Gastrocnemius medialis (tissue), 4 donors: Measurements from ENCODE around the gene SMIM38. TPM values are rescaled to one million over a fixed set of nuclear protein-coding genes. Genes with fewer than 3 reads are reported as not detected.

Experiments
- ATAC-seq, 2 donors: fragments of 150-250 bp; one replicate each; pipeline ENCODE4 v1.9.1; 2016
- DNase-seq, 2 donors: peaks; one replicate each; pipeline ENCODE4 v3.0.0-alpha.2; 2019
- H3K27ac ChIP-seq, 4 donors: fragments of 200-600 bp; sonication (generic); 1 replicate in 1 of 4; 2 replicates in 3 of 4; pipeline ENCODE4 v1.5.1; 2016 to 2018; ENCODE audit warnings: mild to moderate bottlenecking in 2 of 4, moderate library complexity in 1 of 4
- H3K27me3 ChIP-seq, 3 donors: fragments of 200-600 bp; sonication (generic) in 2 of 3; 1 replicate in 1 of 3; 2 replicates in 2 of 3; pipeline versions ENCODE4 v1.5.1 to v1.6.0; 2016 to 2019; ENCODE audit warnings: mild to moderate bottlenecking in 1 of 3, moderate library complexity in 1 of 3
- H3K36me3 ChIP-seq, 2 donors: fragments of 200-600 bp; sonication (generic) in 1 of 2; one replicate each; pipeline ENCODE4 v1.5.1; 2017 to 2018
- H3K4me1 ChIP-seq, 2 donors: fragments of 200-600 bp; sonication (generic) in 1 of 2; one replicate each; pipeline ENCODE4 v1.5.1; 2016 to 2017; ENCODE audit warnings: mild to moderate bottlenecking in 2 of 2
- H3K4me3 ChIP-seq, 4 donors: fragments of 200-600 bp; sonication (generic) in 3 of 4; 1 replicate in 1 of 4; 2 replicates in 3 of 4; pipeline ENCODE4 v1.5.1; 2016 to 2019; ENCODE audit warnings: mild to moderate bottlenecking in 2 of 4
- H3K9me3 ChIP-seq, 3 donors: fragments of 200-600 bp; sonication (generic) in 2 of 3; 1 replicate in 1 of 3; 2 replicates in 2 of 3; pipeline ENCODE4 v1.5.1; 2016 to 2019
- CTCF ChIP-seq, 5 experiments: fragments of 450-650 bp in 3 of 5; fragments of 200-600 bp in 2 of 5; sonication (generic) in 2 of 5; IDR thresholded peaks in 4 of 5; conservative IDR thresholded peaks in 1 of 5; 1 replicate in 4 of 5; 2 replicates in 1 of 5; pipeline ENCODE4 v1.5.1; 2016 to 2019; ENCODE audit warnings: antibody characterized with exemption in 5 of 5, mild to moderate bottlenecking in 3 of 5, moderate library complexity in 3 of 5
- POLR2A ChIP-seq, 2 donors: fragments of 450-650 bp; IDR thresholded peaks; one replicate each; pipeline ENCODE4 v1.6.1; 2017; ENCODE audit warnings: antibody characterized with exemption in 2 of 2, mild to moderate bottlenecking in 2 of 2, moderate library complexity in 2 of 2
- in situ Hi-C, 4 donors: fragments of 200-750 bp; cut with MboI; loops; one replicate each; pipeline versions ENCODE4 v1.15.0 to v1.8.0; 2017; ENCODE audit warnings: low sequenced_read_pairs in 4 of 4
- intact Hi-C: fragments of 100-400 bp; cut with DNase I; formaldehyde crosslinking; loops from one replicate; pipeline ENCODE4 v1.15.1; 2023; ENCODE audit warnings: low total_unique reads
- total RNA-seq, 4 donors: library from RNA; depleted of rRNA; stranded (reverse); fragments of >200 nt; gene quantifications; one replicate each; pipeline versions ENCODE4 v1.1.0 to v1.2.3, GENCODE V29; 2016

Gene SMIM38
- under 1 TPM in 3 of 4 donors, not detected in 1; 0.12 to 0.66 (median 0.40) TPM for total RNA-seq

GRCh38 chr11:69155302-69156234 lies at the start of gene SMIM38:
SMIM38 (plus strand) TSS chr11:69155935; CDS start chr11:69157847, 1,912 bp downstream.
- ATAC-seq (no peak), DNase-seq (no peak)
- Histone ChIP-seq H3K4me1 (peaks cover under 1 to 5% of the 10 kb centered on the region in 2 donors), H3K4me3 (no peak within 1 kb of the TSS), H3K9me3 (peaks cover 0 to 3% (median 0%) of the 10 kb centered on the region in 3 donors), H3K36me3 (no peaks in the 10 kb centered on the region), H3K27ac (no peak within 1 kb of the TSS), H3K27me3 (peaks cover 0 to 11% (median 0%) of the 10 kb centered on the region in 3 donors)
- TF ChIP-seq POLR2A (IDR thresholded peaks at IDR 0.05): no peak
- TF ChIP-seq CTCF (IDR thresholded peaks at IDR 0.05 in 4 of 5, conservative IDR thresholded peaks at IDR 0.05 in 1 of 5): no peak
- intact Hi-C loops (no loop called here), in situ Hi-C loops (no loop called here)

GRCh38 chr11:69106031-69106811 lies 49.5 kb upstream of the SMIM38 start:
- intact Hi-C loops (no loop called here), in situ Hi-C loops (loop anchor here (10.0 to 25.0 kb wide), 4 partner anchors 506 to 556 kb away; partner anchors contain the start of gene CCND1 (in 1 of the 4))
- no peaks in the 10 kb centered on the region for H3K4me1 ChIP-seq
- ATAC-seq (no peak), DNase-seq (no peak)
- H3K27ac ChIP-seq: no peak overlapping the region
- TF ChIP-seq CTCF (IDR thresholded peaks at IDR 0.05 in 4 of 5, conservative IDR thresholded peaks at IDR 0.05 in 1 of 5) (no peak), POLR2A (IDR thresholded peaks at IDR 0.05) (no peak)
- H3K27me3 ChIP-seq: peaks cover 0 to 6% (median 0%) of the 10 kb centered on the region in 3 donors
- no peaks in the 10 kb centered on the region for H3K36me3 ChIP-seq
- no peak overlapping the region for H3K4me3 ChIP-seq
- H3K9me3 ChIP-seq: no peaks in the 10 kb centered on the region

GRCh38 chr11:69107413-69107812 lies 48.3 kb upstream of the SMIM38 start:
- intact Hi-C loops (no loop called here), in situ Hi-C loops (loop anchor here (10.0 to 25.0 kb wide), 4 partner anchors 505 to 555 kb away; partner anchors contain the start of gene CCND1 (in 1 of the 4))
- TF ChIP-seq POLR2A (IDR thresholded peaks at IDR 0.05): no peak
- no peak for TF ChIP-seq CTCF (IDR thresholded peaks at IDR 0.05 in 4 of 5, conservative IDR thresholded peaks at IDR 0.05 in 1 of 5)
- DNase-seq (no peak), ATAC-seq (no peak)
- Histone ChIP-seq H3K4me3 (no peak overlapping the region), H3K27me3 (no peaks in the 10 kb centered on the region), H3K27ac (no peak overlapping the region), H3K36me3 (no peaks in the 10 kb centered on the region), H3K4me1 (no peaks in the 10 kb centered on the region), H3K9me3 (no peaks in the 10 kb centered on the region)

- Histone ChIP-seq H3K27ac (no peak overlapping the region), H3K27me3 (no peaks in the 10 kb centered on the region), H3K36me3 (no peaks in the 10 kb centered on the region), H3K9me3 (no peaks in the 10 kb centered on the region), H3K4me3 (no peak overlapping the region), H3K4me1 (no peaks in the 10 kb centered on the region)
- DNase-seq (no peak), ATAC-seq (no peak)
- in situ Hi-C loops: loop anchor here (10.0 to 25.0 kb wide), 4 partner anchors 504 to 554 kb away; partner anchors contain the start of gene CCND1 (in 1 of the 4)
- intact Hi-C loops: no loop called here
- no peak for TF ChIP-seq POLR2A (IDR thresholded peaks at IDR 0.05)
- no peak for TF ChIP-seq CTCF (IDR thresholded peaks at IDR 0.05 in 4 of 5, conservative IDR thresholded peaks at IDR 0.05 in 1 of 5)
These were observed 47.7 kb upstream of the SMIM38 start for GRCh38 chr11:69108030-69108429.
